HepG2 (cell line): ENCODE measurements around the gene PCNT. TPM values are rescaled to one million over a fixed set of nuclear protein-coding genes. Genes with fewer than 3 reads are reported as not detected.

ENCODE experiments used
- ATAC-seq: fragments of 200-7000 bp; cut with Tn5 transposase; 3 replicates; pipeline ENCODE4 v1.9.1; 2020; ENCODE audit warnings: mild to moderate bottlenecking, moderate library complexity
- BruUV-seq: library from RNA; stranded (reverse); fragments of 400-500 nt; replicated peaks from 2 replicates; lab custom pipeline; 2021; lab: Mats Ljungman, UMichigan
- CTCF ChIA-PET: fragments of 300-600 bp; formaldehyde crosslinking; extraction: SDS; loops from one replicate; lab custom pipeline; 2021; ENCODE audit warnings: low total read pairs, inconsistent platforms, low intra/inter-chr PET ratio; lab: Yijun Ruan, JAX
- POLR2A ChIA-PET: fragments of 350-600 bp; sonication (Branson Sonifier 250); formaldehyde crosslinking; loops from one replicate; lab custom pipeline; 2020; ENCODE audit warnings: antibody characterized with exemption, inconsistent platforms; lab: Yijun Ruan, JAX
- DNase-seq: peaks from one replicate; pipeline ENCODE4 v3.0.0-alpha.2; 2015; ENCODE audit warnings: low spot score
- FAIRE-seq: peaks from 3 replicates; lab custom pipeline; 2011; peaks lifted over from hg19 to GRCh38; lab: Jason Lieb, UNC
- H2AFZ ChIP-seq: one replicate; pipeline ENCODE4 v1.6.1; 2011; ENCODE audit warnings: low read length, inconsistent platforms
- H3K27ac ChIP-seq: fragments of 300-600 bp; 3 replicates; pipeline ENCODE4 v1.8.0; 2011; ENCODE audit warnings: mixed run types, mild to moderate bottlenecking, mixed read lengths, low read length, inconsistent platforms; ENCODE audit not compliant: insufficient read depth; ENCODE audit errors: extremely low read length
- H3K27me3 ChIP-seq, 2 experiments: fragments of 200-600 bp in 1 of 2; 2 replicates in 1 of 2; 3 replicates in 1 of 2; pipeline versions ENCODE4 v1.6.0 to v1.8.0; 2011; ENCODE audit warnings: low read length in 2 of 2, mild to moderate bottlenecking in 2 of 2, moderate library complexity in 2 of 2, inconsistent platforms in 1 of 2; ENCODE audit not compliant: insufficient read depth in 2 of 2, control insufficient read depth in 1 of 2
- H3K36me3 ChIP-seq, 2 experiments: fragments of 200-600 bp in 1 of 2; replicated peaks in 1 of 2; 2 replicates in 1 of 2; 3 replicates in 1 of 2; pipeline versions ENCODE4 v1.5.1 to v1.8.0; 2011; ENCODE audit warnings: low read length in 2 of 2, inconsistent platforms in 1 of 2; ENCODE audit not compliant: insufficient read depth in 2 of 2, control insufficient read depth in 1 of 2
- H3K4me1 ChIP-seq: 2 replicates; pipeline ENCODE4 v1.5.1; 2012; ENCODE audit warnings: low read length, inconsistent platforms; ENCODE audit not compliant: insufficient read depth
- H3K4me2 ChIP-seq: 2 replicates; pipeline ENCODE4 v1.6.0; 2011; ENCODE audit warnings: low read depth, low read length, inconsistent platforms
- H3K4me3 ChIP-seq, 3 experiments: fragments of 200-600 bp in 1 of 3; sonication (generic), shearing (Covaris generic) in 1 of 3; replicated peaks in 1 of 3; 2 replicates each; pipeline ENCODE4 v1.5.1; 2011 to 2016; ENCODE audit warnings: low read length in 3 of 3, inconsistent platforms in 2 of 3, low read depth in 2 of 3, mild to moderate bottlenecking in 2 of 3, control low read depth in 1 of 3, mixed read lengths in 1 of 3; ENCODE audit not compliant: insufficient read depth in 1 of 3
- H3K79me2 ChIP-seq: one replicate; pipeline ENCODE4 v1.6.1; 2011; ENCODE audit warnings: low read length, inconsistent platforms; ENCODE audit not compliant: insufficient read depth
- H3K9ac ChIP-seq: 2 replicates; pipeline ENCODE4 v1.6.0; 2011; ENCODE audit warnings: mild to moderate bottlenecking, low read depth, low read length, inconsistent platforms; ENCODE audit not compliant: insufficient read depth
- H3K9me3 ChIP-seq: 2 replicates; pipeline ENCODE4 v1.5.1; 2012; ENCODE audit warnings: mild to moderate bottlenecking, low read length
- H4K20me1 ChIP-seq: 2 replicates; pipeline ENCODE4 v1.6.0; 2011; ENCODE audit warnings: inconsistent platforms, mild to moderate bottlenecking, low read length, moderate library complexity; ENCODE audit not compliant: insufficient read depth
- ATF1 ChIP-seq: IDR thresholded peaks from 2 replicates; pipeline ENCODE4 v1.6.1; 2016; ENCODE audit warnings: mild to moderate bottlenecking, control low read depth
- HDAC6 ChIP-seq: fragments of 200-600 bp; sonication (generic); IDR thresholded peaks from 2 replicates; pipeline ENCODE4 v1.7.0; 2017; ENCODE audit warnings: mild to moderate bottlenecking, antibody characterized with exemption, low read length, low read depth
- MLLT10 ChIP-seq: sonication (generic); formaldehyde crosslinking; IDR thresholded peaks from 2 replicates; pipeline ENCODE4 v1.4.0; 2020; ENCODE audit warnings: missing genetic modification reagents
- NFATC3 ChIP-seq: sonication (generic); formaldehyde crosslinking; IDR thresholded peaks from 2 replicates; pipeline ENCODE4 v1.5.1; 2020; ENCODE audit warnings: mild to moderate bottlenecking, missing genetic modification reagents
- PLSCR1 ChIP-seq: sonication (generic); formaldehyde crosslinking; IDR thresholded peaks from 2 replicates; pipeline ENCODE4 v1.5.0; 2020; ENCODE audit warnings: missing genetic modification reagents, mild to moderate bottlenecking, borderline replicate concordance
- SNAI1 ChIP-seq: sonication (generic); formaldehyde crosslinking; IDR thresholded peaks from 2 replicates; pipeline ENCODE4 v1.5.0; 2020; ENCODE audit warnings: mild to moderate bottlenecking, missing genetic modification reagents, borderline replicate concordance
- TERF1 ChIP-seq: sonication (generic); formaldehyde crosslinking; IDR thresholded peaks from 2 replicates; pipeline ENCODE4 v1.8.0; 2022; ENCODE audit warnings: mild to moderate bottlenecking, missing genetic modification reagents, moderate library complexity
- ZNF230 ChIP-seq: sonication (generic); formaldehyde crosslinking; IDR thresholded peaks from 2 replicates; pipeline ENCODE4 v1.4.0; 2020; ENCODE audit warnings: mild to moderate bottlenecking, missing genetic modification reagents
- ZNF280B ChIP-seq: sonication (generic); formaldehyde crosslinking; IDR thresholded peaks from 2 replicates; pipeline ENCODE4 v1.5.0; 2020; ENCODE audit warnings: missing genetic modification reagents, mild to moderate bottlenecking, borderline replicate concordance
- ZNF317 ChIP-seq: sonication (generic); formaldehyde crosslinking; IDR thresholded peaks from 2 replicates; pipeline ENCODE4 v1.5.0; 2020; ENCODE audit warnings: mild to moderate bottlenecking, missing genetic modification reagents
- ZNF674 ChIP-seq: sonication (generic); formaldehyde crosslinking; IDR thresholded peaks from 2 replicates; pipeline ENCODE4 v1.5.0; 2020; ENCODE audit warnings: low read depth, mild to moderate bottlenecking, missing genetic modification reagents
- ZNF883 ChIP-seq: sonication (generic); formaldehyde crosslinking; IDR thresholded peaks from 2 replicates; pipeline ENCODE4 v1.5.1; 2020; ENCODE audit warnings: mild to moderate bottlenecking, missing genetic modification reagents; ENCODE audit errors: not compliant biosample characterization
- WGBS: methylation state at CpG from one replicate; pipeline ENCODE4 v1.1.6; 2017; ENCODE audit warnings: low lambda C conversion rate; 5-methylcytosine and 5-hydroxymethylcytosine counted together
- in situ Hi-C: cut with HindIII; loops from 2 replicates; pipeline ENCODE4 v1.10.0; 2017; ENCODE audit warnings: low pct_unique_long_range_greater_than_20kb; ENCODE audit not compliant: extremely low pct_ligation_motif_present
- intact Hi-C: fragments of 100-400 bp; cut with micrococcal nuclease; formaldehyde crosslinking; loops from one replicate; pipeline ENCODE4 v1.10.0; 2022; ENCODE audit not compliant: unreplicated experiment
- polyA plus RNA-seq, 8 experiments: library from polyadenylated mRNA; depleted of rRNA in 3 of 8; stranded (reverse) in 7 of 8; unstranded in 1 of 8; fragments of >200 nt; fragmentation: Illumina TruSeq in 4 of 8; extraction: Trizol in 4 of 8; gene quantifications; 2 replicates each; pipeline versions ENCODE4 v1.2.1 to v1.2.3, GENCODE V29; 2011 to 2016; ENCODE audit warnings: low read depth in 4 of 8, missing spikeins in 1 of 8, mixed read lengths in 1 of 8; ENCODE audit not compliant: insufficient read depth in 1 of 8
- total RNA-seq, 5 experiments: library from RNA; depleted of rRNA; stranded (reverse); fragments of >200 nt; fragmentation: Illumina TruSeq; extraction: Trizol; gene quantifications; 2 replicates each; pipeline ENCODE4 v1.2.3, GENCODE V29; 2016; ENCODE audit warnings: low read depth in 1 of 5

The PCNT gene
- total and polyA plus RNA-seq, 2 of the 13 experiments (the other 11 are each of a cell fraction or from before 2014, with no cell fraction given): 5.6 to 12.4 TPM

GRCh38 chr21:46492851-46493250 lies 168.9 kb downstream of the PCNT start:
- Histone ChIP-seq H4K20me1 (no peaks in the 10 kb centered on the region; the same call in 1 of the 2 replicates), H3K9ac (no peak overlapping the region), H3K4me1 (no peaks in the 10 kb centered on the region), H3K36me3 (peaks cover 9 to 28% of the 10 kb centered on the region in 2 experiments), H3K9me3 (no peaks in the 10 kb centered on the region), H3K27me3 (no peaks in the 10 kb centered on the region), H3K27ac (no peak overlapping the region), H3K4me3 (no peak overlapping the region), H2AFZ (no peak overlapping the region), H3K4me2 (no peak overlapping the region), H3K79me2 (no peaks in the 10 kb centered on the region)
- intact Hi-C loops (no loop called here), in situ Hi-C loops (no loop called here)
- ChIA-PET CTCF (no interaction called here), POLR2A (no interaction called here)
- WGBS: 100% methylated on average over 5 of the region's 5 CpGs
- DNase-seq (no peak), ATAC-seq (no peak), FAIRE-seq (no peak)
- no TSS peak for BruUV-seq
- TF ChIP-seq NFATC3 (no peak), HDAC6 (no peak), ZNF317 (CRISPR knock-in tag) (no peak), ZNF883 (CRISPR knock-in tag) (no peak), ZNF674 (CRISPR knock-in tag) (no peak), TERF1 (CRISPR knock-in tag) (no peak), ATF1 (CRISPR knock-in tag) (no peak), PLSCR1 (no peak), ZNF280B (CRISPR knock-in tag) (no peak), MLLT10 (CRISPR knock-in tag) (no peak), ZNF230 (CRISPR knock-in tag) (no peak), SNAI1 (CRISPR knock-in tag) (no peak)
